K562 (cell line): ENCODE data around the gene RELL2. TPM values are rescaled to one million over a fixed set of nuclear protein-coding genes. Genes with fewer than 3 reads are reported as not detected.

ENCODE experiments used
- ATAC-seq: fragments of 200-7000 bp; cut with Tn5 transposase; 3 replicates; pipeline ENCODE4 v1.9.1; 2020; ENCODE audit warnings: moderate library complexity
- Bru-seq: library from RNA; stranded (reverse); fragments of 400-500 nt; gene quantifications from one replicate; lab custom pipeline; 2021; lab: Mats Ljungman, UMichigan
- BruChase-seq, 2 experiments: library from RNA; stranded (reverse); fragments of 400-500 nt; gene quantifications; one replicate each; lab custom pipeline; 2021; lab: Mats Ljungman, UMichigan
- BruUV-seq: library from RNA; stranded (reverse); fragments of 400-500 nt; replicated peaks from 2 replicates; lab custom pipeline; 2021; lab: Mats Ljungman, UMichigan
- CTCF ChIA-PET: fragments of 300-600 bp; formaldehyde crosslinking; extraction: SDS; loops from one replicate; lab custom pipeline; 2021; ENCODE audit warnings: low intra/inter-chr PET ratio; lab: Yijun Ruan, JAX
- POLR2A ChIA-PET: fragments of 300-600, 350-650 bp; sonication (Branson Sonifier 250); formaldehyde crosslinking; extraction: SDS; loops from one replicate; lab custom pipeline; 2021; ENCODE audit warnings: antibody characterized with exemption, inconsistent platforms; lab: Yijun Ruan, JAX
- DNase-seq, 4 experiments: peaks; one replicate each; pipeline versions ENCODE4 v3.0.0 to v3.0.0-alpha.2; 2011 to 2018; ENCODE audit warnings: low spot score in 3 of 4, mixed read lengths in 3 of 4; ENCODE audit errors: extremely low read depth in 1 of 4
- FAIRE-seq: peaks from 2 replicates; lab custom pipeline; 2011; peaks lifted over from hg19 to GRCh38; lab: Jason Lieb, UNC
- H2AFZ ChIP-seq: 2 replicates; pipeline ENCODE4 v1.6.0; 2011; ENCODE audit warnings: low read depth, low read length, control low read depth, inconsistent platforms
- H3K27ac ChIP-seq: fragments of 200-600 bp; 3 replicates; pipeline ENCODE4 v1.8.0; 2011; ENCODE audit warnings: low read depth, mild to moderate bottlenecking, control low read depth, inconsistent platforms, low read length, moderate library complexity, mixed read lengths; ENCODE audit errors: extremely low read depth
- H3K27me3 ChIP-seq, 2 experiments: fragments of 300-600 bp in 1 of 2; 2 replicates in 1 of 2; 3 replicates in 1 of 2; pipeline versions ENCODE4 v1.6.0 to v1.8.0; 2011; ENCODE audit warnings: inconsistent platforms in 2 of 2, low read length in 2 of 2, mild to moderate bottlenecking in 1 of 2, mixed read lengths in 1 of 2, moderate library complexity in 1 of 2; ENCODE audit not compliant: control insufficient read depth in 2 of 2, insufficient read depth in 2 of 2
- H3K36me3 ChIP-seq: fragments of 300-600 bp; 3 replicates; pipeline ENCODE4 v1.8.0; 2011; ENCODE audit warnings: mild to moderate bottlenecking, low read length, inconsistent platforms; ENCODE audit not compliant: control insufficient read depth, insufficient read depth
- H3K4me1 ChIP-seq, 2 experiments: fragments of 200-600 bp in 1 of 2; replicated peaks in 1 of 2; 2 replicates in 1 of 2; 3 replicates in 1 of 2; pipeline versions ENCODE4 v1.5.1 to v1.8.0; 2011; ENCODE audit warnings: inconsistent platforms in 2 of 2, low read length in 2 of 2, mild to moderate bottlenecking in 1 of 2, mixed read lengths in 1 of 2, moderate library complexity in 1 of 2; ENCODE audit not compliant: control insufficient read depth in 2 of 2, insufficient read depth in 2 of 2
- H3K4me2 ChIP-seq: 2 replicates; pipeline ENCODE4 v1.6.1; 2011; ENCODE audit warnings: low read length, control low read depth, inconsistent platforms, mixed read lengths; ENCODE audit not compliant: insufficient read depth
- H3K4me3 ChIP-seq: fragments of 200-600 bp; sonication (generic), shearing (Covaris generic); 2 replicates; pipeline ENCODE4 v1.5.1; 2016; ENCODE audit warnings: control low read depth, inconsistent platforms
- H3K79me2 ChIP-seq: fragments of 200-600 bp; 3 replicates; pipeline ENCODE4 v1.8.0; 2011; ENCODE audit warnings: low read length, inconsistent platforms; ENCODE audit not compliant: control insufficient read depth, insufficient read depth
- H3K9ac ChIP-seq, 2 experiments: 2 replicates each; pipeline versions ENCODE4 v1.6.0 to v1.6.1; 2011; ENCODE audit warnings: low read depth in 2 of 2, low read length in 2 of 2, control low read depth in 1 of 2, inconsistent platforms in 1 of 2, mild to moderate bottlenecking in 1 of 2, mixed read lengths in 1 of 2; ENCODE audit not compliant: insufficient read depth in 1 of 2
- H3K9me1 ChIP-seq: one replicate; pipeline ENCODE4 v1.6.0; 2011; ENCODE audit warnings: inconsistent platforms, mild to moderate bottlenecking, low read length, moderate library complexity; ENCODE audit not compliant: control insufficient read depth, insufficient read depth
- H3K9me3 ChIP-seq: replicated peaks from 2 replicates; pipeline ENCODE4 v1.5.1; 2011; ENCODE audit warnings: low read depth, low read length, inconsistent platforms; ENCODE audit not compliant: control insufficient read depth, insufficient read depth
- H4K20me1 ChIP-seq: replicated peaks from 2 replicates; pipeline ENCODE4 v1.6.1; 2011; ENCODE audit warnings: low read length, inconsistent platforms, mixed read lengths; ENCODE audit not compliant: control insufficient read depth, insufficient read depth
- ATF2 ChIP-seq: sonication (generic); formaldehyde crosslinking; IDR thresholded peaks from 2 replicates; pipeline ENCODE4 v1.8.1; 2022; ENCODE audit warnings: missing genetic modification reagents
- CHD2 ChIP-seq: IDR thresholded peaks from 2 replicates; pipeline ENCODE4 v1.6.1; 2011; ENCODE audit warnings: low read depth, low read length
- FOXJ2 ChIP-seq: fragments of 200-800 bp; sonication (Bioruptor generic); IDR thresholded peaks from 2 replicates; pipeline ENCODE4 v1.6.1; 2016; ENCODE audit warnings: missing genetic modification characterization, missing compliant biosample characterization
- HEY1 ChIP-seq: fragments of 250-450 bp; sonication (Bioruptor Pico); IDR thresholded peaks from 2 replicates; pipeline ENCODE4 v1.5.0; 2020; ENCODE audit warnings: mild to moderate bottlenecking, moderate library complexity, borderline replicate concordance
- MEIS2 ChIP-seq: fragments of 450-650 bp; IDR thresholded peaks from 2 replicates; pipeline ENCODE4 v1.6.1; 2014; ENCODE audit warnings: mild to moderate bottlenecking; ENCODE audit not compliant: partially characterized antibody
- MYC ChIP-seq, 2 experiments: fragments of 250-450 bp in 1 of 2; sonication (Bioruptor Pico) in 1 of 2; IDR thresholded peaks; 2 replicates each; pipeline versions ENCODE4 v1.5.1 to v1.6.1; 2012 to 2021; ENCODE audit warnings: low read depth in 2 of 2, borderline replicate concordance in 1 of 2, improper control_type of control experiment in 1 of 2, low read length in 1 of 2, mild to moderate bottlenecking in 1 of 2, moderate library complexity in 1 of 2
- NFIC ChIP-seq: fragments of 450-650 bp; IDR thresholded peaks from 2 replicates; pipeline ENCODE4 v1.6.1; 2017; ENCODE audit warnings: mild to moderate bottlenecking, inconsistent platforms
- TBP ChIP-seq: optimal IDR thresholded peaks from 2 replicates; pipeline ENCODE3; 2011; ENCODE audit warnings: low read depth, low read length, improper control_type of control experiment
- ZNF24 ChIP-seq: fragments of 450-650 bp; IDR thresholded peaks from 2 replicates; pipeline ENCODE4 v1.6.1; 2016
- ZNF445 ChIP-seq: fragments of 250-450 bp; sonication (Bioruptor Pico); IDR thresholded peaks from 2 replicates; pipeline ENCODE4 v1.4.0; 2020; ENCODE audit warnings: low read depth, mild to moderate bottlenecking, moderate library complexity
- ZNF511 ChIP-seq: sonication (generic); formaldehyde crosslinking; IDR thresholded peaks from 2 replicates; pipeline ENCODE4 v1.8.0; 2022; ENCODE audit warnings: mild to moderate bottlenecking, missing genetic modification reagents
- WGBS: fragments of 100-300 bp; shearing (Covaris generic); methylation state at CpG from one replicate; pipeline ENCODE4 v1.1.6; 2016; ENCODE audit warnings: low coverage, mixed read lengths; ENCODE audit not compliant: insufficient coverage; ENCODE audit errors: missing lambda C conversion rate; 5-methylcytosine and 5-hydroxymethylcytosine counted together
- in situ Hi-C: fragments of 300-500 bp; cut with MboI; formaldehyde crosslinking; loops from 4 replicates; pipeline ENCODE4 v1.15.0; 2018; ENCODE audit warnings: inconsistent platforms, mixed read lengths
- intact Hi-C: fragments of 100-400 bp; cut with micrococcal nuclease; formaldehyde crosslinking; loops from 2 replicates; pipeline ENCODE4 v1.14.2; 2022
- long read RNA-seq, 3 experiments: library from polyadenylated mRNA in 2 of 3; library from RNA in 1 of 3; unstranded in 2 of 3; stranded (forward) in 1 of 3; transcript quantifications; one replicate each; pipeline ENCODE4 v2.0.0, GENCODE V29; 2019 to 2022
- polyA minus RNA-seq, 3 experiments: library from RNA; depleted of rRNA, polyadenylated mRNA; stranded (reverse); fragments of >200 nt; gene quantifications; 2 replicates each; pipeline ENCODE4 v1.2.3, GENCODE V29; 2011
- polyA plus RNA-seq, 8 experiments: library from polyadenylated mRNA; depleted of rRNA in 4 of 8; stranded (reverse) in 5 of 8; unstranded in 3 of 8; fragments of >200 nt; fragmentation: Nextera tagmentation in 2 of 8; fragmentation: Illumina TruSeq in 1 of 8; extraction: Ambion mirVana in 2 of 8; extraction: Trizol in 1 of 8; gene quantifications; 2 replicates each; pipeline versions ENCODE4 v1.2.1 to v1.2.3, GENCODE V29; 2011 to 2014; ENCODE audit warnings: inconsistent platforms in 1 of 8, missing spikeins in 1 of 8
- total RNA-seq, 7 experiments: library from RNA; depleted of rRNA in 6 of 7; stranded (reverse); fragments of >200 nt in 6 of 7; fragmentation: Illumina TruSeq in 2 of 7; extraction: Trizol in 2 of 7; gene quantifications; 2 replicates each; pipeline versions ENCODE4 v1.2.1 to v1.2.3, GENCODE V29; 2011 to 2021; ENCODE audit warnings: low replicate concordance in 1 of 7

Gene RELL2
- 14.3 and 44.8 TPM in 2 replicates for total RNA-seq (2011; cell fraction: chromatin; rRNA removed; ENCODE audit: low replicate concordance)
- total RNA-seq (2011; cell fraction: nucleolus; rRNA removed), result 46.6 and 54.9 TPM in 2 replicates
- total RNA-seq (2011; cell fraction: nucleoplasm; rRNA removed), result 22.9 and 26.5 TPM in 2 replicates
- total RNA-seq (2014; rRNA removed), result 30.7 and 35.5 TPM in 2 replicates
- 5.0 and 7.0 TPM in 2 replicates for total RNA-seq (2014; rRNA removed; fragmentation: Illumina TruSeq; extraction: Trizol)
- 14.1 and 14.3 TPM in 2 replicates for total RNA-seq (2015; rRNA removed; fragmentation: Illumina TruSeq; extraction: Trizol)
- 22.9 and 23.3 TPM in 2 replicates for total RNA-seq (2021)
- 17.4 and 17.9 TPM in 2 replicates for polyA plus RNA-seq (2011; rRNA removed)
- 15.7 and 32.1 TPM in 2 replicates for polyA plus RNA-seq (2011; cell fraction: cytosol; rRNA removed)
- polyA plus RNA-seq (2011; cell fraction: nucleus; rRNA removed), result 65.3 and 140 TPM in 2 replicates
- 4.8 and 10.5 TPM in 2 replicates for polyA plus RNA-seq (2012)
- 13.3 and 19.8 TPM in 2 replicates for polyA plus RNA-seq (2014; fragmentation: Illumina TruSeq; extraction: Trizol)
- under 1 TPM; 0.06 to 0.76 TPM for polyA plus RNA-seq (2014; fragmentation: Nextera tagmentation; extraction: Ambion mirVana)
- 33.8 and 36.0 TPM in 2 replicates for polyA plus RNA-seq (2014; rRNA removed)
- 6.0 and 11.9 TPM in 2 replicates for polyA minus RNA-seq (2011; rRNA and poly(A)+ RNA removed)
- polyA minus RNA-seq (2011; cell fraction: cytosol; rRNA and poly(A)+ RNA removed), result 7.4 and 8.4 TPM in 2 replicates
- polyA minus RNA-seq (2011; cell fraction: nucleus; rRNA and poly(A)+ RNA removed), result 18.0 and 23.8 TPM in 2 replicates
- Bru-seq, nascent RNA, result percentile 80 among the genes with signal in this experiment
- BruChase-seq, experiment 1, labeled RNA remaining after a 2-hour chase, result percentile 56 among the genes with signal in this experiment
- percentile 57 among the genes with signal in this experiment for BruChase-seq, experiment 2, labeled RNA remaining after a 6-hour chase
- long read RNA-seq, experiment 1, transcript RELL2-204 (6 exons, 2,461 nt), result minor isoform, 12 of 83 reads
- long read RNA-seq, experiment 1, transcript RELL2-201 (7 exons, 2,520 nt), result minor isoform, 5 of 83 reads
- long read RNA-seq, experiment 1, transcript RELL2-202 (8 exons, 2,154 nt), result major isoform, 28 of 83 reads
- long read RNA-seq, experiment 1, partial matches to known transcripts, result 2 of 83 reads
- long read RNA-seq, experiment 1, other reads (novel, unspliced or antisense), result 36 of 83 reads
- long read RNA-seq, experiment 2, transcript RELL2-202 (8 exons, 2,154 nt), result major isoform, 14 of 36 reads
- long read RNA-seq, experiment 2, partial matches to known transcripts, result 5 of 36 reads
- long read RNA-seq, experiment 2, other reads (novel, unspliced or antisense), result 12 of 36 reads
- long read RNA-seq, experiment 3, transcript RELL2-202 (8 exons, 2,154 nt), result major isoform, 5 of 11 reads
- long read RNA-seq, experiment 3, partial matches to known transcripts, result 4 of 11 reads
- long read RNA-seq, experiment 3, other reads (novel, unspliced or antisense), result 1 of 11 reads

- intact Hi-C loops, result loop anchor here (5.0 kb wide), 1 partner anchor 44 kb away; no protein-coding TSS in a partner anchor
- peaks cover 65% of the 10 kb centered on the region for H3K36me3 ChIP-seq
- peak within 1 kb of the TSS; percentile 100 for H3K4me2 ChIP-seq
- POLR2A ChIA-PET, result interaction anchor here (0.6 to 2.2 kb wide), 10 partner anchors 10 to 160 kb away, joined by 3 to 13 read pairs (median 4); partner anchors contain the start of gene DIAPH1
- H3K9me3 ChIP-seq, result no peaks in the 10 kb centered on the region
- H3K27ac ChIP-seq, result peak within 1 kb of the TSS; percentile 84
- under 1% methylated on average over 49 of the region's 55 CpGs for WGBS
- TSS peak; percentile 44 for BruUV-seq
- no peaks in the 10 kb centered on the region for H3K27me3 ChIP-seq
- in situ Hi-C loops, result loop anchor here (5.0 kb wide), 1 partner anchor 44 kb away; no protein-coding TSS in a partner anchor
- peaks cover 5% of the 10 kb centered on the region for H3K9me1 ChIP-seq
- peak within 1 kb of the TSS; percentile 89 for H2AFZ ChIP-seq
- ATAC-seq, result peak; percentile 89
- peaks cover 11% of the 10 kb centered on the region; the same call in 1 of the 2 replicates for H4K20me1 ChIP-seq
- H3K9ac ChIP-seq, result peak within 1 kb of the TSS; percentile 88 to 95
- CTCF ChIA-PET, result no interaction called here
- FAIRE-seq, result no peak
- peaks cover 71% of the 10 kb centered on the region for H3K79me2 ChIP-seq
- peak within 1 kb of the TSS; percentile 91 for H3K4me3 ChIP-seq
- peak; percentile 91 to 96 (median 92) for DNase-seq
- peaks cover 46 to 52% of the 10 kb centered on the region in 2 experiments for H3K4me1 ChIP-seq
- TF ChIP-seq FOXJ2 (no peak), CHD2 (no peak), ZNF24 (no peak), TBP (peak; percentile 15), NFIC (no peak), ATF2 (no peak), HEY1 (CRISPR knock-in tag) (no peak), MEIS2 (peak; percentile 34), MYC (IDR thresholded peaks at IDR 0.05; ENCODE audit: low read depth, low read length) (peak; percentile 33), MYC (CRISPR knock-in tag; IDR thresholded peaks at IDR 0.05; ENCODE audit: borderline replicate concordance, low read depth) (no peak), ZNF445 (CRISPR knock-in tag) (no peak), ZNF511 (0 out of 2 replicates have a peak, but pooled peaks have one; percentile 10)
These were observed at the start of gene RELL2, which contains the start of gene HDAC3 for GRCh38 chr5:141636413-141637122. Gene RELL2 (plus strand): TSS chr5:141636997. CDS start chr5:141638226, 1,229 bp downstream. Gene HDAC3 (minus strand): TSS chr5:141636849. CDS start chr5:141636790, 59 bp downstream.
